HFFc6 (cell line): ENCODE data around the gene SEL1L. TPM values are rescaled to one million over a fixed set of nuclear protein-coding genes. Genes with fewer than 3 reads are reported as not detected.

ENCODE experiments used
- DNase-seq: peaks from one replicate; pipeline ENCODE4 v3.0.0-alpha.2; 2018
- H3K27ac Mint-ChIP-seq: 2 replicates; pipeline ENCODE4 v1.8.0; 2020; ENCODE audit warnings: mild to moderate bottlenecking, mixed read lengths
- H3K27me3 Mint-ChIP-seq: 2 replicates; pipeline ENCODE4 v1.8.0; 2021; ENCODE audit warnings: mild to moderate bottlenecking, moderate library complexity, mixed read lengths; ENCODE audit not compliant: insufficient read depth
- H3K36me3 Mint-ChIP-seq: 2 replicates; pipeline ENCODE4 v1.8.0; 2021; ENCODE audit warnings: low read depth, mixed read lengths
- H3K4me1 Mint-ChIP-seq: 2 replicates; pipeline ENCODE4 v1.8.0; 2020; ENCODE audit warnings: low read depth, mixed read lengths
- H3K4me3 Mint-ChIP-seq: 2 replicates; pipeline ENCODE4 v1.8.0; 2020; ENCODE audit warnings: mild to moderate bottlenecking, moderate library complexity, mixed read lengths
- H3K9me3 Mint-ChIP-seq: 2 replicates; pipeline ENCODE4 v1.8.0; 2020; ENCODE audit warnings: mild to moderate bottlenecking, mixed read lengths
- total RNA-seq, 6 experiments: library from RNA; stranded (reverse); fragmentation: NEBNext Ultra II Directional; extraction: Animal tissue kit (Norgen Biotek cat#: 25700); gene quantifications; 2 replicates in 1 of 6; 3 replicates in 5 of 6; pipeline ENCODE4 v1.2.3, GENCODE V29; 2021
- TF ChIP-seq, protein P1 (sequence below): fragments of 200-600 bp; sonication (generic); IDR thresholded peaks from 2 replicates; pipeline ENCODE4 v1.5.0; 2021; ENCODE audit warnings: antibody characterized with exemption, mild to moderate bottlenecking

SEL1L gene
- total RNA-seq, 6 experiments from 2014 or later: 84.1 to 101 (median 98.4) TPM

DNA sequence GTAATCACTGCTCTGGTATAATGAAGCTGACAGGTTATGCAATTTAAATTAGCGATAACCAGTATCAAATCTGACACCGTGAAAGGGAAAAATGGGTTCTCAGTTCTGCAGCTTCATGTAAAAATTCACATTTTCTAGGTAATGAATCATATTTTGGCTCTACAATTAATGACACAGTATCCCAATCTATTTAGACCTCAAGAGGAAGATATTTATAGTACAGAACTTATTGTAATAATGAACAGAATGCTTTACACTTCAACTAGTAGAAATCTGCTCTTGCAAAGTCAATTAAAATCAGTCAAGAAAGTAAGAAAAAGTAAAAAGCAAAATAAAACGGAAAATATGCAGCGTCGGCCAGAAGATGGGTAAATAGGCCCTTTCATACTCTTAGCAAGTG is 24.3 kb downstream of the SEL1L start:
- peaks cover 31% of the 10 kb centered on the region for H3K36me3 Mint-ChIP-seq
- no peaks in the 10 kb centered on the region for H3K9me3 Mint-ChIP-seq
- no peak overlapping the region for H3K4me3 Mint-ChIP-seq
- no peak for DNase-seq
- H3K27me3 Mint-ChIP-seq: peaks cover 2% of the 10 kb centered on the region; the same call in 1 of the 2 replicates
- H3K4me1 Mint-ChIP-seq: peaks cover 13% of the 10 kb centered on the region
- no peak overlapping the region for H3K27ac Mint-ChIP-seq
- TF ChIP-seq, protein P1, sequence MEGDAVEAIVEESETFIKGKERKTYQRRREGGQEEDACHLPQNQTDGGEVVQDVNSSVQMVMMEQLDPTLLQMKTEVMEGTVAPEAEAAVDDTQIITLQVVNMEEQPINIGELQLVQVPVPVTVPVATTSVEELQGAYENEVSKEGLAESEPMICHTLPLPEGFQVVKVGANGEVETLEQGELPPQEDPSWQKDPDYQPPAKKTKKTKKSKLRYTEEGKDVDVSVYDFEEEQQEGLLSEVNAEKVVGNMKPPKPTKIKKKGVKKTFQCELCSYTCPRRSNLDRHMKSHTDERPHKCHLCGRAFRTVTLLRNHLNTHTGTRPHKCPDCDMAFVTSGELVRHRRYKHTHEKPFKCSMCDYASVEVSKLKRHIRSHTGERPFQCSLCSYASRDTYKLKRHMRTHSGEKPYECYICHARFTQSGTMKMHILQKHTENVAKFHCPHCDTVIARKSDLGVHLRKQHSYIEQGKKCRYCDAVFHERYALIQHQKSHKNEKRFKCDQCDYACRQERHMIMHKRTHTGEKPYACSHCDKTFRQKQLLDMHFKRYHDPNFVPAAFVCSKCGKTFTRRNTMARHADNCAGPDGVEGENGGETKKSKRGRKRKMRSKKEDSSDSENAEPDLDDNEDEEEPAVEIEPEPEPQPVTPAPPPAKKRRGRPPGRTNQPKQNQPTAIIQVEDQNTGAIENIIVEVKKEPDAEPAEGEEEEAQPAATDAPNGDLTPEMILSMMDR: no peak

DNA sequence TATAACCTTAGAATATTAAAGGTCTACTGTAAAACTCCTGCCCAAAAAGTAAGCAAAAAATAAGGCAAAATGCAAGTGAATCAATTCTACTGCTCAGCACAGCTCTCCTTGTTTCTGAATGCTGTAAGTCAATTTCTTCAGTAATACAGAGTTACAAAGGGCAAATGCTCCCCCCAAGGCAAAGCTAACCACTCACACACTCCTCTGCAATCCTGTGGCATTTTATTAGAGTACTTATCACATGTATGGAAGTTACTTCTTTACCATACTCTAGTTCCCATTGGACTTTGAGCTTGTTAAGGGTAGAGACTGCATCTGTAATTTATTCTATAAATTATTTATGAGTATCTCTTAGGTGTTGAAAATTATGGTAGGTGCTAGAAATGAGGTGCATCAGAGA is 27.2 kb downstream of the SEL1L start:
- Mint-ChIP-seq H3K27ac (no peak overlapping the region), H3K9me3 (no peaks in the 10 kb centered on the region), H3K36me3 (peaks cover 26% of the 10 kb centered on the region; the same call in 1 of the 2 replicates), H3K4me3 (no peak overlapping the region), H3K27me3 (peaks cover 2% of the 10 kb centered on the region; the same call in 1 of the 2 replicates), H3K4me1 (peaks cover 13% of the 10 kb centered on the region)
- no peak for DNase-seq
- TF ChIP-seq, protein P1: no peak

DNA sequence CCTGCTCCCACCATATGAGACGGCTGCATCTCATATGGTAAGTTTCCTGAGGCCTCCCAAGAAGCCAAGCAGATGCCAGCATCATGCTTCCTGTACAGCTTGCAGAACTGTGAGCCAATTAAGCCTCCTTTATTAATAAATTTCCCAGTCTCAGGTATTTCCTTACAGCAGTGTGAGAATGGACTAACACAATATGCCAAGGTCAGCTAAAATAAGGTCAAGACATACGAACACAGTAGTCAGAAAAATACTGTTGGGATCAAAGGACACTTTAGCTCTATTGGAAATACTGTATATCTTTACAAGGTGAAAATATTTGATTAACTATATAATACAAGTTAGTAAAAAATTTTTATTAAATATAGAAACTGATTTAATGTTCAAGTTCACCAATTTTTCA is 28.8 kb downstream of the SEL1L start:
- Mint-ChIP-seq H3K36me3 (peaks cover 27% of the 10 kb centered on the region; the same call in 1 of the 2 replicates), H3K9me3 (no peaks in the 10 kb centered on the region), H3K4me3 (no peak overlapping the region), H3K4me1 (peaks cover 9% of the 10 kb centered on the region), H3K27me3 (peaks cover 2% of the 10 kb centered on the region; the same call in 1 of the 2 replicates), H3K27ac (no peak overlapping the region)
- no peak for DNase-seq
- TF ChIP-seq, protein P1: no peak

DNA sequence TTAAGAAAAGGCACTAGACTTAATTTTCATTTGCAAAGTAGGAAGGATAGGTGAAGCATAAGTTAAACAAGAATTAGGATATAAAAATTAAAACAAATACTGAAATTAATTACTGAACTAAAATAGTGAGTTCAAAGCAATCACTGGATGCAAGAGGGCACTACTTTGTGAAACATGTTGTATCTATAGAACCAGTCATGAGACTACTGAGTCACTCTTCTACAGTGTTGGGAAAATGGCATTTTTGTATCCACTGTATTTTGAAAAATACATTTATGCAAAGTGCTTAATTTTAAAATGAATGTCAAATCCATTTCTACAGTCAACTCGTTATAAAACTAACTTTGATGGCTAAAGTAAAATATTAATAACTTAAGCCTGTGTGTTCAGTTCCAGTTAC is 47.9 kb downstream of the SEL1L start:
- Mint-ChIP-seq H3K9me3 (no peaks in the 10 kb centered on the region), H3K4me3 (no peak overlapping the region), H3K4me1 (no peaks in the 10 kb centered on the region), H3K36me3 (peaks cover 23% of the 10 kb centered on the region), H3K27me3 (no peaks in the 10 kb centered on the region), H3K27ac (no peak overlapping the region)
- DNase-seq: no peak
- TF ChIP-seq, protein P1: no peak

DNA sequence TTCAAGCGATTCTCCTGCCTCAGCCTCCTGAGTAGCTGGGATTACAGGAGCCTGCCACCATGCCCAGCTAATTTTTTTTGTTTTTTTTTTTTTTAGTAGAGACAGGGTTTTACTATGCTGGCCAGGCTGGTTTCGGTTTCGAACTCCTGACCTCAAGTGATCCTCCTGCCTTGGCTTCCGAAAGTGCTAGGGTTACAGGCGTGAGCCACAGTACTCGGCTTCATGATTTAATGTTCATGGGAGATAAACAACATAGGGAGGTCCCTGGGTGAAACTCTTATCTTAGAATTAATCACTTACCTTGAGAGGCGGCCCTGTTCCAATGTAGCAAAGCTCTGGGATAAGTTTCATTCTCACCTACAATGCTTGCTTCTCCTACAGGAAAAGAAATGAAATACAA is 48.3 kb downstream of the SEL1L start:
- Mint-ChIP-seq H3K27me3 (no peaks in the 10 kb centered on the region), H3K9me3 (no peaks in the 10 kb centered on the region), H3K4me3 (no peak overlapping the region), H3K27ac (no peak overlapping the region), H3K36me3 (peaks cover 24% of the 10 kb centered on the region), H3K4me1 (no peaks in the 10 kb centered on the region)
- DNase-seq: no peak
- TF ChIP-seq, protein P1: no peak

DNA sequence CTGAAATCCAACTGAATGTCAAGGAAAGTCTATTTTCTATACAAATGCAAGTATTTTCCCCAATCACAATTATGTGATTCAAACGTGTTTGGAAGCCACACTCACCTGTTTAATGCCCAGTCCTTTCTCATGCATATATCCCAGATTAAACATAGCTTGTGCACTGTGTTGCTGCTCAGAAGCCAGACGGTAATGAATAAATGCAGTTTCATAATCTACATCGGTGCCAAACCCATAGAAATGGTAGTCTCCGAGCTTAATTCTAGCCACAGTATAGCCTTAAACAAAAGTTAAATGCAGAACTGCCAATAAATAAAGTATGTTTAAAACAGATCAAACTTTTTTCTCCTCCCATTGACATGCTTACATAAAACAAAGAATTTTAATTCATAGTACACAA is 49.5 kb downstream of the SEL1L start:
- Mint-ChIP-seq H3K4me1 (no peaks in the 10 kb centered on the region), H3K27me3 (no peaks in the 10 kb centered on the region; the same call in 1 of the 2 replicates), H3K27ac (no peak overlapping the region), H3K36me3 (peaks cover 22% of the 10 kb centered on the region), H3K4me3 (no peak overlapping the region), H3K9me3 (no peaks in the 10 kb centered on the region)
- no peak for DNase-seq
- TF ChIP-seq, protein P1: no peak
